DMS79 treated with DMSO at 0.1 percent for 48 hours (cell line): ENCODE data around the gene SRRM3.
"Not testable (repeated sequence)": the region's sequence is repeated elsewhere in the genome, so short reads cannot be mapped to it uniquely, and the experiment has no call there.

ENCODE experiments used
- DNase-seq: peaks from one replicate; lab custom pipeline; 2025; lab: John Stamatoyannopoulos, UW

SRRM3 gene

DNA sequence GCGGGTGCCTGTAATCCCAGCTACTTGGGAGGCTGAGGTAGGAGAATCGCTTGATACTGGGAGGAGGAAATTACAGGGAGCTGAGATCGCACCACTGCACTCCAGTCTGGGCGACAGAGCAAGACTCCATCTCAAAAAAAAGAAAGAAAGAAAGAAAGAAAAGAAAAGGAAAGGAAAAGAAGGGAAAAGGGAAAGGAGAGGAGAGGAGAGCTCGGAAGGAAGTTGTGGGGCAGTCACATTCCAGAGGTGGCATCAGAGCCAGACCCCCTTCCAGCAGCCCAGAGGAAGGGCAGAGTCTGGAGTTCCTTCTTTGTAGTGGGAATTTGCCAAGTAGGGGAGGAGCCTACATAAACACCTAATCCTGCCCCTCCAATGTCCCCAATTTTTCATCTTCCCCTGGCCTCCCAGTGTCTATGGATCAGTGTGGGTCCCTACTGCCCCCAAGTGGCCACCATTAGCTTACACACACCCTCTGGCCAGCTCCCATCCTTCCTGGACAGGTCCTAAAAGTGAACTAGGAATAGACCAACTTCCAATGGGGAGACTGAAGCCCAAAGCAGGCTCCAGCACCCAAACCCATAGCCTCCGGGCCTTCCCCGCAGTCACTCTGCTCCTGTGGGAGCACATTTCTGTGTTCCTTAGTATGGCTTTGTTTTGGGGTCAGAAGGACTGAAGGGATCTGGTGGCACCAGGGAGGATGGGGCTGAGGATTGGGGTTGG, 61.1 kb downstream of the SRRM3 start:
- DNase-seq, result peak; percentile 30

GRCh38 chr7:76265299-76265698, 63.6 kb downstream of the SRRM3 start:
- DNase-seq, result no peak

DNA sequence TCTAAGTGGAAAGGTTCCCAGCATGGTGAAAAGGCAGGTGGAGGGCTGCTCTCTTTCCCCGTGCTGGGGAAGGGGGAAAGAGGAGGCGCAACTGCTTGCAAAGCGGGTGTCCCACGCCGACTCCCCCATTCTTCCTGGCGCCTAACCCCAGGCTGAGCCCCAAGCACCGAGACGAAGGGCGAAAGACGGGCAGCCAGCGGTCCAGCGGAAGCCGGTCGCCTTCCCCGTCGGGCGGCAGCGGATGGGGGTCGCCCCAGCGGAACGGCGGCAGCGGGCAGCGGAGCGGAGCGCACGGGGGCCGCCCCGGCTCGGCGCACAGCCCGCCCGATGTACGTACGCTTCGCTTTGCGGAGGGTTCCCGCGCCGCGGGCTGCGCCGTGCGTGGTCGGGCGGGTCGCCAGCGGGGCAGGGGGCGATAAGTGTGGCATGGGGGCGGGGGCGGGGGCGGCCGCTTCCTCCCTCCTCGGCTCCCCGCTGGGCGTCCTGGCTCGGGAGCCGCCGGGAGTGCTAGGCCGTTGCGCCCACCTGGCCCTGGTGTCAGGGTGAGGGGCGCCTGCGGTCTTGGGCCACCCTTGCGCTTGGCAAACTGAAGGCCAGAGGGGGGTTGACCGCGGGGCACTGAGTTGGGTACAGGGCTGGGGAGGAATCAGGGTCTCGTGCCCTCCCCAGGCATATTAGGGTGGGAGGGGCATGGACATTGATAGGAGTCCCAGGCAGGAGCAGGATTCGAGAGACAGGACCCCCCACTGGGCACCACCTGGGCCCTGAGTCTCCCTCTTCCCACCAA, 65.6 kb downstream of the SRRM3 start:
- no peak for DNase-seq

GRCh38 chr7:76267894-76268183, 66.1 kb downstream of the SRRM3 start:
- no peak for DNase-seq

- no peak for DNase-seq
Measured at GRCh38 chr7:76268376-76268775, 66.7 kb downstream of the SRRM3 start.

DNA sequence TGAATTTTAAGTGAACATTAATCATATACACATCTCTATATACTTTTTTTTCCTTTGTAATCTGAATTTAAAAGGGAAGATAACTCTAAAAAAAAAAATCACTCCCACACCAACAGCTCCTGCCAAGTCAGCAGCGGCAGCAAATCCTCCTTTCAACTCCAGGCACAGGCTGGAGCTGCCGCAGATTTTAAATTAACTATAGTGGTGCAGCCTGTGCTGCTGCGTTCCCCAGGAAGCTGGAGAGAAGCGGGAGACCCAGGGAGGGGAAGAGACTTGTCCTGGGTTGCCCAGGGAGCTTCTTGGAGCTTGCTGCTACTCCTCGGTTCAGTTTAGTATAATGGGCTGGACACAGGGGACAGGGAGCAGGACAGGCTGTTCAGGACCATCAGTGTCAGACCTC, 68.2 kb downstream of the SRRM3 start:
- DNase-seq, result no peak

DNA sequence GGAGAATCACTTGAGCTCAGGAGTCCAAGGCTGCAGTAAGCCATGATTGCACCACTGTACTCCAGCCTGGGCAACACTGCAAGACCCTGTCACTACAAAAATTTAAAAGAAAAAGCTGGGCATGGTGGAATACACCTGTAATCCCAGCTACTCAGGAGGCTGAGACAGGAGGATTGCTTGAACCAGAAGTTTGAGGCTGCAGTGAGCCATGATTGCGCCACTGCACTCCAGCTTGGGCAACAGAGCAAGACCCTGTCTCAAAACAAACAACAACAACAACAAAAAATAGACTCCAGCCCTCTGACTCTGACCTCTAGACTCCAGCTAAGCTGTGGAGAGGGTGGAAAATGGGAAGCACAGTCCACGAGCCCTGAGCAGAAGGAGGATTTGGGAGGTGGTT, 69.7 kb downstream of the SRRM3 start:
- DNase-seq, result not testable (repeated sequence)

GRCh38 chr7:76272142-76272541, 70.4 kb downstream of the SRRM3 start:
- DNase-seq, result no peak

DNA sequence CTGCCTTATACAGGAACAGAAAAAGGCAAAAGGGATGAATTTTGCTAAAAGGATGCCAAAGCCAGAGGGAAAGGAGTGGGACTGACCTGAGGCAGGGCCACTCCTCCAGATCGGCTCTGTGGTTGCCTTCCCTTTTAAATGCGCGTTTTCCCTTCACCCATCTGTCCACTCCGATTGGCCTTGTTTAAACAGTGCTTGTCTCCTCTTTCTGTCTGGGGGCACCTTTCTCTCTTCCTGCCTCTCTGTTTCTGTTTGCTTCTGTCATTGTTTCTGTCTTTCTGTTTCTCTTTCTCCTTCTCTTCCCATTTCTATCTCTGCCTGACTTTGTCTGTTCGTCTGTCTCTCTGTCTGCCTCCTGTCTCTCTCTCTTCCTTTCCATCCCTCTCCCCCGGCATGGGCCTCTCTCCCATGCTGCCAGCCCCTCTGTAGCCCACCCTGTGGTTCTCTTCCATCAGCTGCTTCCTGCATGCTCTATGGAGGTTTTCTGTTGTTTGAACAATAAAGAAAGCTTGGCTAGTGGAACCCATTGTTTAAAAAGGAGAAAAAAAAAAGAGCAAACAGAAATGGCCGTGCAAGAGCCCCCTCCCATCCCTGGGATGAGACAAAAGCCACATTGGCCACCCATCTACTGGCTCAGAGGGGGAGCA, 71.3 kb downstream of the SRRM3 start:
- no peak for DNase-seq

- DNase-seq, result no peak
Measured at GRCh38 chr7:76273503-76273902, 71.8 kb downstream of the SRRM3 start.

DNA sequence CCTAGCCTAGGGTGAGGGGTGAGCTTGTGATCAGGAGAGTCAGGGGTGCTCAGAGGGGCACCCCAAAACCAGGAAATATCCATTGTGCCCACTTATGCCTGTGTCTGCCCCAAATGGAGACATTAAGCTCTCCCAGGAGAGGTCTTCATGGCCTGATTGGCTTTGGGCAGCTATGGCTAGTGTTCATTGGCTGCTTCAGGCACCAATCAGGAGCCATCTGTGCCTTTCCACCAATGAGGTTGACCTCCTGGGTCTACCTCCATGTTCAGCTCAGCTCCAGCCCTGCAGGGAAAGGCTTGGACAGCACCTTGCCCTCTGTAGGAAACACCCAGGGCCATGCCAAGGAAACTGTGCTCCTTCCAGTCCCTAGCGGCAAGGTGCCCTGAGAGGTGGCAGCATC, 76.8 kb downstream of the SRRM3 start:
- DNase-seq, result no peak

GRCh38 chr7:76280408-76280807, 78.7 kb downstream of the SRRM3 start:
- DNase-seq, result no peak

DNA sequence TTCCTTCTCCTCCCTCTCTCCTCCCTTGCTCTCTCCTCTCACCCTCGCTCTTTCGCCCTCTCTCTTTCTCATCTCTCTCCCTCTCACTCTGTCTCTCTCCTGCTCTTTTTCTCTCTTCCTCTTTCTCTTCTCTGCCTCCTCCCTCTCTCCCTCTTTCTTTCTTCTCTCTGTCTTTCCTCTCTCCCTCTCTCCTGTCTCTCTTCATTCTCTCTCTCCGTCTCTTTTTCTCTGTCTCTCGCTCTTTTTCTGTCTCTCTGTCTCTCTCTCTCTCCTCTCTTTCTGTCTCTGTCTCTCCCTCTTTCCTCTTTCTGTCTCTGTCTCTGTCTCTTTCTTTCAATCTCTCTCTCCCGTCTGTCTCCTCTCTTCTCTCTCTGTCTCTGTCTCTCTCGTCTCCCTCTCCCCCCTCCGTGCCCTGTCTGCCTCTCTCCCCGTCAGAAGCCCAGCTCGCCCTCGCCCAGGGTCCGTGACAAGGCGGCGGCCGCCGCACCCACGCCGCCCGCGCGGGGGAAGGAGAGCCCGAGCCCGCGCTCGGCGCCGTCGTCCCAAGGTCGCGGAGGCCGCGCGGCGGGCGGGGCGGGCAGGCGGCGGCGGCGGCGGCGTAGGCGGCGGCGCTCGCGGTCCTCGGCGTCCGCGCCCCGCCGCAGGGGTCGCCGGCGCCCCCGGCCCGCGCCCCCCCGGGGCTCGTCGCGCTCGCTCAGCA, 79.5 kb downstream of the SRRM3 start:
- no peak for DNase-seq

DNA sequence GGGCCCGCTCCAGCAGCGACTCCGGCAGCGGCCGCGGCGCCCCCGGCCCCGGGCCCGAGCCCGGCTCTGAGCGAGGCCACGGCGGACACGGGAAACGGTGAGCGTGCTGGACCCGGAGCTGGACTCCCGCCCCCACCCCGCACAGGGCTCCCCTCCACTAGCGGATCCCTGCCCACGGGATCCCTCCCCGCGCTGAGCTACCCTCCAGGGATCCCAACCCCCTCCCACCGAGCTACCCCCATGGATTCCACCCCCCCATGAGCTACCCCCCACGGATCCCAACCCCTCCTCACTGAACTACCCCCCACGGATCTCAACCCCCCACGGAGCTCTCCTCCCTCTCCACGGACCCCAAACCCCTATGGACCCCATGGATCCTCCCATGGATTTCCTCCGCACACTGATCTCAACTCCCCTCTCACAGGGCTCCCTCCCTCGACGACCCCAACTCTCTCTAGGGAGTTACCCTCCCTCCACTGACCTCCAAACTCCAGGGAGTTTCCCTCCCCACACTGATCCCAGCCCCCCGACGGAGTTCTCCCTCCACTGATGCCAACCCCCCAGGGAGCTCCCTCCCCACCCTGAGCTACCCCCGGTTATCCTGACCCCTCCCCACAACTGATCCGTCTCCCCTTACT, 80.1 kb downstream of the SRRM3 start:
- DNase-seq, result no peak

- DNase-seq, result no peak
Measured at GRCh38 chr7:76282344-76283253, 80.9 kb downstream of the SRRM3 start.

GRCh38 chr7:76283254-76284159, 81.8 kb downstream of the SRRM3 start:
- no peak for DNase-seq

DNA sequence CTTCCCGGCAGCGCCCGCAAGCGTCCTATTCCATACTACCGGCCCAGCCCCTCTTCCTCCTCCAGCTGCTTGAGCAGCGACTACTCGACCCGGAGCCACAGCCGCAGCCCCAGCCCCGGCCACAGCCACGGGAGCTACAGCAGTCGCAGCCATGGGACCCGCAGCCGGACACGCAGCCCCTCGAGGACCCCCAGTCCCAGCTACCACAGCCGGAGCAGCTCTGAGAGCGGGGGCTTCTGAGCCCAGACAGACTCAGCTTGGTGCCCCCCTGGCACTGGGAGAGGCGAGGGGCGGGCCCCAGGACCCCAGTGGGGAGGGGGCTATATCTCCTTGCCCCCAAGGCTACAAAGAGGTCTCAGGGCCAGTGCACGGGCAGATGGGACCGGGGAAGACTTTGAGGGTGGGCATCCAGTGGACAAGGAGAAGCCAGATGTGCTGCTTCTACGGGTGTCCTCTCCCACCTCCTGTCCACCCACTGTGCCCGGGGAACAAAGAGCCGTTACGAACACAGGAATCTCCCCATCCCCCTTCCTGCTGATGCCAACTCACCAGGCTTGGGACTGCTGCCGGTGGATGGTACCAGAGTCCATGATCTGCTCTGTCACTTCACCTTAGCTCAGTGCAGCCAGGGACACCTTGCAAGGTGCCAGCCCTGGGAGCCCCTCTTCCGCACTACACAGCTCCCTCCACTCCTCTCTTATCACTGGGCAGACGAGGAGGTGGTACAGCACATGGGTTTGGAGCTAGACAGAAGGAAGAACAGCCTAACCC, 84.1 kb downstream of the SRRM3 start:
- no peak for DNase-seq

DNA sequence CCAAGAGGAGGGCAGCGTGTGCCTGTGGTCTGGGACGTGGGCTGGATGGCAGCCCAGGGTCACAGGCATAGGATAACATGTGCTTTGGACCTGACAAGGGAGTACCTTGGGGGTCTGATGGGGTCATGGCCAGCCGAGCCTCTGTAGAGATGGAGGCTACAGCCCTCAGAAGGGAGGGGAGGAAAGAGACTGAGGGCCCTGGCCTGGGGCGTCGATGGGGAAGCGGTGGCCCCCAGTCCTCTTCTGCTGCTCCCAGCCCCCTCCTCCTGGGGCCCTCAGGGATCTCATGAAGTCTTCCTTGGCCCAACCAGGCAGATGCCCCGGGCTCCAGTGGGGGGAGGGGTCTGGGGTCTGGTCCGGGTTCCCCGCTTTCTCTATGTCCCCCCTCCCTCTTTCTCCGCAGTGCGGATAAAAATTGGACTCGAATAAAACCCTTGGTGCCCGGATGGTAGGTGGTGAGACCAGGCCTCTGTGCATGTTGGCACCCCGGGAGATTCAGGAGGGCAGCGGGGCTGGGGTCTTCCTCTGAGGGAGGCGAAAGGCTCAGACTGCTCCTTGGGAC, 85.2 kb downstream of the SRRM3 start:
- no peak for DNase-seq

GRCh38 chr7:76290847-76291350, 89.2 kb downstream of the SRRM3 start:
- DNase-seq, result not testable (repeated sequence)
